ENCODE measurements around the gene CRACR2A. TPM values are rescaled to one million over a fixed set of nuclear protein-coding genes. Genes with fewer than 3 reads are reported as not detected.

Gene CRACR2A
- total RNA-seq, 1 donor from 2014 or later = 3.0 TPM

- Mint-ChIP-seq H3K4me1 (ENCODE audit: low read depth) (peaks cover 17% of the 10 kb centered on the region), H3K27me3 (no peaks in the 10 kb centered on the region), H3K36me3 (ENCODE audit: insufficient read depth) (peaks cover 4% of the 10 kb centered on the region), H3K27ac (no peak overlapping the region), H3K9me3 (ENCODE audit: low read depth) (no peaks in the 10 kb centered on the region), H3K4me3 (ENCODE audit: low read depth) (no peak overlapping the region)
- TF ChIP-seq CTCF (IDR thresholded peaks at IDR 0.05; ENCODE audit: unreplicated experiment) = no peak
- DNase-seq (ENCODE audit: low spot score, unreplicated experiment) = no peak
These were observed 39.8 kb upstream of the CRACR2A start for GRCh38 chr12:3792623-3793288.

- DNase-seq (ENCODE audit: low spot score, unreplicated experiment) = no peak
- no peak overlapping the region for H3K27ac Mint-ChIP-seq
- peaks cover 11% of the 10 kb centered on the region for H3K9me3 Mint-ChIP-seq (ENCODE audit: low read depth)
- peaks cover 14% of the 10 kb centered on the region for H3K4me1 Mint-ChIP-seq (ENCODE audit: low read depth)
- TF ChIP-seq CTCF (IDR thresholded peaks at IDR 0.05; ENCODE audit: unreplicated experiment) = no peak
- peaks cover 16% of the 10 kb centered on the region for H3K36me3 Mint-ChIP-seq (ENCODE audit: insufficient read depth)
- H3K27me3 Mint-ChIP-seq = no peaks in the 10 kb centered on the region
- no peak overlapping the region for H3K4me3 Mint-ChIP-seq (ENCODE audit: low read depth)
These were observed 38.5 kb upstream of the CRACR2A start for GRCh38 chr12:3791256-3791874.

- Mint-ChIP-seq H3K4me1 (ENCODE audit: low read depth) (peaks cover 11% of the 10 kb centered on the region), H3K9me3 (ENCODE audit: low read depth) (peaks cover 18% of the 10 kb centered on the region), H3K36me3 (ENCODE audit: insufficient read depth) (peaks cover 16% of the 10 kb centered on the region), H3K4me3 (ENCODE audit: low read depth) (no peak overlapping the region), H3K27me3 (no peaks in the 10 kb centered on the region), H3K27ac (no peak overlapping the region)
- no peak for TF ChIP-seq CTCF (IDR thresholded peaks at IDR 0.05; ENCODE audit: unreplicated experiment)
- DNase-seq (ENCODE audit: low spot score, unreplicated experiment) = no peak
These were observed 37.7 kb upstream of the CRACR2A start for GRCh38 chr12:3790642-3791041.

- Mint-ChIP-seq H3K27me3 (no peaks in the 10 kb centered on the region), H3K9me3 (ENCODE audit: low read depth) (peaks cover 22% of the 10 kb centered on the region), H3K4me3 (ENCODE audit: low read depth) (no peak overlapping the region), H3K36me3 (ENCODE audit: insufficient read depth) (peaks cover 16% of the 10 kb centered on the region), H3K27ac (no peak overlapping the region), H3K4me1 (ENCODE audit: low read depth) (peaks cover 4% of the 10 kb centered on the region)
- TF ChIP-seq CTCF (IDR thresholded peaks at IDR 0.05; ENCODE audit: unreplicated experiment) = no peak
- DNase-seq (ENCODE audit: low spot score, unreplicated experiment) = no peak
These were observed 36.9 kb upstream of the CRACR2A start for GRCh38 chr12:3789838-3790237.

GRCh38 chr12:3777206-3777809, 24.4 kb upstream of the CRACR2A start:
- peak; percentile 89 for TF ChIP-seq CTCF (IDR thresholded peaks at IDR 0.05; ENCODE audit: unreplicated experiment)
- no peak overlapping the region for H3K4me3 Mint-ChIP-seq (ENCODE audit: low read depth)
- peaks cover 10% of the 10 kb centered on the region for H3K4me1 Mint-ChIP-seq (ENCODE audit: low read depth)
- DNase-seq (ENCODE audit: low spot score, unreplicated experiment) = no peak
- H3K36me3 Mint-ChIP-seq (ENCODE audit: insufficient read depth) = no peaks in the 10 kb centered on the region
- no peaks in the 10 kb centered on the region for H3K9me3 Mint-ChIP-seq (ENCODE audit: low read depth)
- H3K27ac Mint-ChIP-seq = no peak overlapping the region
- peaks cover 18% of the 10 kb centered on the region for H3K27me3 Mint-ChIP-seq

Measured in progenitor cell of endocrine pancreas (in vitro differentiated cells).